ENCODE data around the gene SLC7A9.
"Not testable (repeated sequence)": the region's sequence is repeated elsewhere in the genome, so short reads cannot be mapped to it uniquely, and the experiment has no call there.

The SLC7A9 gene

DNA sequence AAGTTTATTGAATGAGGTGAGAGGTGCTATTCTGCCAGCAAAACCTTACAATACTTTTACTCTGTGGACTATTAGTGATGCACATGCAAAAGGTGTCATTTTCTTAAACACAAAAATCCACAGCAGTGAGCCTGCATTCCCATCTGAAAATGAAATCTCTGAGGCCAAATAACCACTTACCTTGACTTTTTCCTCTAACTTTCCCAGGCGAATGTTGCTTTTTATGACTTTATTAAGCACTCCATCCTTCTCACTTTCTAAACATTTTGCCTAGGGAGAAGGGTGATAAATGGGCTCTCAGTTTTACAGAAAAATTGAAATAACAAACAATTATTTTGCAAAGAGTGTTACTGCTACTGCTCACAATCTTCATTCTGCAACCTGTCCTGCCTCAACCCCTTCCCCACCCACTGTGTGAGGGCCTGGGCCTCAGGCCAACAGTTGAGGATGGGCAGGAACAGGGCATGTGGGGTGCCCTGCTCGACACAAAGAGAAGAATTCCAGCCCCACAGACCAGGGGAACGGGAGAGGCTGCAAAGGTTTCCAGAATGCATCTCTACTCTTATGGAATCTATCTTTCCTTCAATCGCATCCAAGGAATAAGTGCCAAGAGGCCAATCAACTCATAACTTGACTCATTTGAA lies 18.1 kb upstream of the SLC7A9 start:
- DNase-seq (ENCODE audit: low read depth), result no peak
- H3K4me3 ChIP-seq (ENCODE audit: low read depth, low read length), result no peak overlapping the region
- TF ChIP-seq CTCF (conservative IDR thresholded peaks at IDR 0.05; ENCODE audit: low read depth, low read length), result no peak

DNA sequence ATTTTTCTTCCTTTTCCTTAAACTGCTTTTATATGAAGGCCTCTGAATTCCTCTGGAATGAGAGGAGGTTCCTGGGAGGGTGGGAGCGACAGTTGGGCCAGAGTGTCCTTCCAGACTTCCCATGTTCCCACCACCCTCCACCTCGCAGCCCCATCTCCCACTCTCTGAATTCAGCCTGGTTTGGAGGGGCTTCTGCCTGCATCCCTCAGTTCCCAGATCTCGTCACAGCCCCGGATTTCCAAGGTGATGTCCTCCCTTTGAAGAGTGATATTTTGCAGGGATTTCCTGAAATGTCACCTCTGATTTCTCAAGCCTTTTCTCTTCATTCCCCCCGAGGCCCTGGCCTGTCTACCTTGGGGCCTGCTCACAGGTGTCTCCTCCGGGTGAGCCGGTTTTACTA lies 16.7 kb upstream of the SLC7A9 start:
- TF ChIP-seq CTCF (conservative IDR thresholded peaks at IDR 0.05; ENCODE audit: low read depth, low read length), result no peak
- no peak for DNase-seq (ENCODE audit: low read depth)
- no peak overlapping the region for H3K4me3 ChIP-seq (ENCODE audit: low read depth, low read length)

GRCh38 chr19:32885255-32885654 lies 15.7 kb upstream of the SLC7A9 start:
- H3K4me3 ChIP-seq (ENCODE audit: low read depth, low read length); DNase-seq (ENCODE audit: low read depth): not testable (repeated sequence)

DNA sequence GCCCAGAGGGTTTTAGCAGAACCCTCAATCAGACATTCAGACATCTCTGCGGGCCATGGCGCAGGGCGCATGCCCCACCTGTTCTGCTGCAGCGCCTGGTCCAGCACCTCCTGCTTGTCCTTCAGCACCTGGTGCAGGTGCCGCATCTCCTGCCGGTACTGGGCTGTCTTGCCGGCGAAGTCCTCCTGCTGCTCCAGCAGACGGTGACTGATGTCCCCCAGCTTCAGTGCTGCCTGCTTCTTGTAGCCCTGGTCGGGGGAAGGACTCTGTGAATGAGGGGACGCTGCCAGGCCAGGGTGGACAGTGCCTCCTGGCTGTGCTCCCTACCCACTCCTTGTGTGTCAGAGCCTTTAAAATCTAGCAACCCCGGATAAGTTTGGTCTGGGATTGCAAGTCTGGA lies 12.2 kb upstream of the SLC7A9 start:
- no peak for TF ChIP-seq CTCF (conservative IDR thresholded peaks at IDR 0.05; ENCODE audit: low read depth, low read length)
- H3K4me3 ChIP-seq (ENCODE audit: low read depth, low read length), result no peak overlapping the region

GRCh38 chr19:32880622-32881021 lies 11.1 kb upstream of the SLC7A9 start:
- no peak for TF ChIP-seq CTCF (conservative IDR thresholded peaks at IDR 0.05; ENCODE audit: low read depth, low read length)
- H3K4me3 ChIP-seq (ENCODE audit: low read depth, low read length), result no peak overlapping the region
- DNase-seq (ENCODE audit: low read depth), result no peak

More for the DNA sequence above, 12.2 kb upstream of the SLC7A9 start:
- DNase-seq (ENCODE audit: low read depth), result no peak

GRCh38 chr19:32879741-32880140 lies 10.2 kb upstream of the SLC7A9 start:
- TF ChIP-seq CTCF (conservative IDR thresholded peaks at IDR 0.05; ENCODE audit: low read depth, low read length), result no peak
- DNase-seq (ENCODE audit: low read depth), result no peak
- H3K4me3 ChIP-seq (ENCODE audit: low read depth, low read length), result no peak overlapping the region

- TF ChIP-seq CTCF (conservative IDR thresholded peaks at IDR 0.05; ENCODE audit: low read depth, low read length), result no peak
- no peak for DNase-seq (ENCODE audit: low read depth)
- no peak overlapping the region for H3K4me3 ChIP-seq (ENCODE audit: low read depth, low read length)
These were observed 9.4 kb upstream of the SLC7A9 start for GRCh38 chr19:32878988-32879387.
